NCI-H345 (cell line): ENCODE measurements around the gene ZNF598.
"Not testable (repeated sequence)": the region's sequence is repeated elsewhere in the genome, so short reads cannot be mapped to it uniquely, and the experiment has no call there.

Experiments used
- DNase-seq: peaks from one replicate; lab custom pipeline; 2025; lab: John Stamatoyannopoulos, UW

Gene ZNF598

GRCh38 chr16:1958143-1958491 is 51.5 kb downstream of the ZNF598 start:
- DNase-seq = not testable (repeated sequence)

- not testable (repeated sequence) for DNase-seq
These were observed 52.0 kb downstream of the ZNF598 start for GRCh38 chr16:1957434-1958142.

DNA sequence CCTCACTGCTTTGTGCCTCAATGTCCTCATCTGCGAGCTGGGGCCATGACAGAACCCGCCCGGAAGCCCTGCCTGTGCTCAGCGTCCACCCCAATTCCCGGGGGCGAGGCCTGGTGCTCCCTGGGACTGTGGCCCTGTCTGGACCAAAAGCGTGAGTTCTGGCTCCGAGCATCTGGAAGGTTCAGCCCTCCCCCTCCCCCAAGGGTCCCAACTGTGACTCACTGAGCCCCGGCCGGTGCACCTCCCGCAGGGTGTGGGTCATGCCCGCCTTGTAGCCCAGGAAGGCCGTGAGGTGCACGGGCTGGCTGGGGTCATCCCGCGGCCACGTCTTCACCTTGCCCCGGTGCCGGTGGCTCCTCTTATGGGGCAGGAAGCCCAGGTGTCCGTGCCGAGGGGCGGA is 55.9 kb downstream of the ZNF598 start:
- DNase-seq = no peak

- DNase-seq = no peak
These were observed 59.1 kb downstream of the ZNF598 start for GRCh38 chr16:1950559-1950958.

DNA sequence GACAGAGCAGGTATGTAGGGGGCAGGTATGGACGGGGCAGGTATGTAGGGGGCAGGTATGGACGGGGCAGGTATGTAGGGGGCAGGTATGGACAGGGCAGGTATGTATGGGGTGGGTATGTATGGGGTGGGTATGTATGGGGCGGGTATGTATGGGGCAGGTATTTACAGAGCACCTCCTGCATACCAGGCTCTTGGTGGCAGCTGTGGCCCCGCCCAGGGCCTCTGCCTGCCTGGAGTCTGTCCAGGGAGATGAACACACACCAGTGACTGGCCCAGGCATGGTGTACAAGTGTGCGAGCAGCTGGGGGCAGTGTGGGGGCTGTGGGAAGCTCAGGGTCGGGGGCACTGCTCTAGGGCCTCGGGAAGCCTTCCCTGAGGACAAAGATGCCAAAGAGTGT is 59.6 kb downstream of the ZNF598 start:
- no peak for DNase-seq

GRCh38 chr16:1949507-1949906 is 60.1 kb downstream of the ZNF598 start:
- DNase-seq = no peak
